Karpas-422 (cell line): ENCODE measurements around the gene PLSCR5. TPM values are rescaled to one million over a fixed set of nuclear protein-coding genes. Genes with fewer than 3 reads are reported as not detected.

Experiments used
- DNase-seq: peaks from one replicate; pipeline ENCODE4 v3.0.0-alpha.2; 2015
- H2AFZ ChIP-seq: fragments of 200-600 bp; sonication (generic); 2 replicates; pipeline ENCODE4 v1.6.1; 2014; ENCODE audit warnings: antibody characterized with exemption, low read length, mixed read lengths
- H3K27ac ChIP-seq: fragments of 200-600 bp; sonication (generic); 2 replicates; pipeline ENCODE4 v1.5.1; 2014; ENCODE audit warnings: mild to moderate bottlenecking, low read length, moderate library complexity
- H3K27me3 ChIP-seq: fragments of 200-600 bp; sonication (generic); 2 replicates; pipeline ENCODE4 v1.6.1; 2014; ENCODE audit warnings: low read length, mixed read lengths
- H3K36me3 ChIP-seq: fragments of 200-600 bp; sonication (generic); 2 replicates; pipeline ENCODE4 v1.6.1; 2014; ENCODE audit warnings: low read length, mixed read lengths; ENCODE audit not compliant: insufficient read depth
- H3K4me1 ChIP-seq: fragments of 200-600 bp; sonication (generic); 2 replicates; pipeline ENCODE4 v1.6.1; 2014; ENCODE audit warnings: mild to moderate bottlenecking, low read length, mixed read lengths
- H3K4me2 ChIP-seq: fragments of 200-600 bp; sonication (generic); 2 replicates; pipeline ENCODE4 v1.6.1; 2014; ENCODE audit warnings: low read length, low read depth, mild to moderate bottlenecking; ENCODE audit not compliant: poor library complexity, severe bottlenecking
- H3K4me3 ChIP-seq: fragments of 200-600 bp; sonication (generic); 2 replicates; pipeline ENCODE4 v1.5.1; 2014; ENCODE audit warnings: mild to moderate bottlenecking, antibody characterized with exemption, low read length, mixed read lengths
- H3K79me2 ChIP-seq: fragments of 200-600 bp; sonication (generic); 2 replicates; pipeline ENCODE4 v1.6.1; 2014; ENCODE audit warnings: mild to moderate bottlenecking, low read length, mixed read lengths
- H3K9ac ChIP-seq: fragments of 200-600 bp; sonication (generic); 2 replicates; pipeline ENCODE4 v1.6.0; 2014; ENCODE audit warnings: low read length
- H3K9me2 ChIP-seq: fragments of 200-600 bp; sonication (generic), shearing (Covaris generic); replicated peaks from 2 replicates; pipeline ENCODE4 v1.6.0; 2014; ENCODE audit warnings: mild to moderate bottlenecking, low read length, moderate library complexity; ENCODE audit not compliant: insufficient read depth
- H3K9me3 ChIP-seq: fragments of 300-700, 200-600 bp; sonication (generic); 2 replicates; pipeline ENCODE4 v1.6.1; 2014; ENCODE audit warnings: low read length, mixed read lengths
- H4K20me1 ChIP-seq: fragments of 200-600 bp; sonication (generic); 2 replicates; pipeline ENCODE4 v1.6.1; 2014; ENCODE audit warnings: mild to moderate bottlenecking, antibody characterized with exemption, low read length, low read depth; ENCODE audit not compliant: insufficient read depth
- total RNA-seq: library from RNA; depleted of rRNA; stranded (reverse); fragments of >200 nt; shearing (Covaris generic); gene quantifications from 2 replicates; pipeline ENCODE4 v1.2.3, GENCODE V29; 2014; ENCODE audit warnings: low replicate concordance; rRNA removed

Gene PLSCR5, protein sequence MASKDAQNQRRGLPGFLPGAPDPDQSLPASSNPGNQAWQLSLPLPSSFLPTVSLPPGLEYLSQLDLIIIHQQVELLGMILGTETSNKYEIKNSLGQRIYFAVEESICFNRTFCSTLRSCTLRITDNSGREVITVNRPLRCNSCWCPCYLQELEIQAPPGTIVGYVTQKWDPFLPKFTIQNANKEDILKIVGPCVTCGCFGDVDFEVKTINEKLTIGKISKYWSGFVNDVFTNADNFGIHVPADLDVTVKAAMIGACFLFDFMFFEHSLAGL
- not detected in 2 replicates for total RNA-seq

GRCh38 chr3:146605106-146605505 is at the start of gene PLSCR5:
PLSCR5 (minus strand) TSS chr3:146605346; CDS start chr3:146605212, 134 bp downstream.
- no peaks in the 10 kb centered on the region for H3K4me1 ChIP-seq
- H3K9me2 ChIP-seq = no peaks in the 10 kb centered on the region
- no peaks in the 10 kb centered on the region for H4K20me1 ChIP-seq
- no peak within 1 kb of the TSS for H2AFZ ChIP-seq
- DNase-seq = no peak
- H3K4me3 ChIP-seq = no peak within 1 kb of the TSS
- no peak within 1 kb of the TSS for H3K27ac ChIP-seq
- H3K4me2 ChIP-seq = no peak within 1 kb of the TSS
- H3K79me2 ChIP-seq = no peaks in the 10 kb centered on the region
- H3K9me3 ChIP-seq = no peaks in the 10 kb centered on the region
- H3K36me3 ChIP-seq = no peaks in the 10 kb centered on the region
- H3K9ac ChIP-seq = no peak within 1 kb of the TSS
- H3K27me3 ChIP-seq = no peaks in the 10 kb centered on the region

DNA sequence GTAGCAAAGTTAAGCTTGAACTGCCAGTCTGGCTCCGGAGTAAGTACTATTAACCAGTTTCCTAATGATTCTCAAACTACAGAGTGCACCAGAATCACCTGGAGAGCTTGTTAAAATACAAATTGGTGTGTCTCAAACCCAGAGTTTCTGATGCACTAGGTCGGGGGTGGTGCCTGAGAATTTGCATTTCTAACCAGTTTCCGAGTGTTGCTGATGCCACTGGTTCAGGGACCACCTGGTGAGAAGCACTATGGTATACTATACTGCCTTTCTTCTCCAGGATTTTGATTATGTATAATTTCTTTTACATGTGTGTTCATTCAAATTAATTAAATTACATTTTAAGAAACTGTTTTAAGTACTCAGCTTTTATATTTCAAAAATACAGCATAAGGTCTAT is 48.8 kb upstream of the PLSCR5 start:
- no peaks in the 10 kb centered on the region for H3K9me2 ChIP-seq
- DNase-seq = no peak
- H2AFZ ChIP-seq = no peak overlapping the region
- no peaks in the 10 kb centered on the region for H3K27me3 ChIP-seq
- no peaks in the 10 kb centered on the region for H3K79me2 ChIP-seq
- no peak overlapping the region for H3K27ac ChIP-seq
- no peaks in the 10 kb centered on the region for H3K9me3 ChIP-seq
- no peak overlapping the region for H3K4me2 ChIP-seq
- no peaks in the 10 kb centered on the region for H3K36me3 ChIP-seq
- H4K20me1 ChIP-seq = no peaks in the 10 kb centered on the region
- H3K4me3 ChIP-seq = no peak overlapping the region
- no peaks in the 10 kb centered on the region for H3K4me1 ChIP-seq
- H3K9ac ChIP-seq = no peak overlapping the region

DNA sequence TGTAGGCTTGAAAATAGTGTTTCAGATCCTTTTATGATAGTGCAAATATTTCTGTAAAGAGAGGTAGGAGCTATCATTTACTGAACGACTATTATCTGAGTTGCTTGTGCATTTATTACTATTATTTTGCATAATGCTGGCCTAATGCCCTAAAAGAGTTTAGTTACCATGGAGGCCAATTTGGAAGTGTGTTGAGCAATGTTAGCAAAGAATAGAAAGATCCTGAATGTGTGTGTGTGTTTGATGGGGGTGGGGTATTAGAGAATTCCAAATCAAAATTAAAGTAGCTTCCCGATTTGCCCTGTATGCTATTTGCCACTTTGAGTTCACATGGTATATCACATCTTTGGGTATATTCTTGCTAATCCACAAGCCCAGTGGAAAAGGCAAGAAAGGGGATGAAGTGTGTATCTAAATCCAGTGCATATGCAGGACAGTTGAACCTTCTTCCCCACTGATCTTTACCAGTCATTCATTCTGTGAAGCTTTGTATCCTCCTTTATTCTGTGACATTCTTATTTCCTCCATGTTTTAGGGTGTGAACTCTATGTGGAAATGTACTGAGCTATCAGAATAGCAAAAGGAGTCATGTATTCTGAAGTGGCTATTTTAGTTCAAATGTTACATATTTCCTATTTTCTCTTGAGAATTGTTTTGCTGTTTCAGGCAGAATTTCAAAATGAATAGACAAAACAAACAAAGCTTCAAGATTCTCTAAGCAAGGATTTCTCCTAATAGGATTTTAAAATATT is 45.7 kb upstream of the PLSCR5 start:
- Histone ChIP-seq H3K36me3 (no peaks in the 10 kb centered on the region), H3K4me3 (no peak overlapping the region), H3K9me2 (no peaks in the 10 kb centered on the region), H3K79me2 (no peaks in the 10 kb centered on the region), H2AFZ (no peak overlapping the region), H3K4me1 (no peaks in the 10 kb centered on the region), H3K9me3 (no peaks in the 10 kb centered on the region), H3K4me2 (no peak overlapping the region), H3K9ac (no peak overlapping the region), H4K20me1 (no peaks in the 10 kb centered on the region), H3K27me3 (no peaks in the 10 kb centered on the region), H3K27ac (no peak overlapping the region)
- no peak for DNase-seq

DNA sequence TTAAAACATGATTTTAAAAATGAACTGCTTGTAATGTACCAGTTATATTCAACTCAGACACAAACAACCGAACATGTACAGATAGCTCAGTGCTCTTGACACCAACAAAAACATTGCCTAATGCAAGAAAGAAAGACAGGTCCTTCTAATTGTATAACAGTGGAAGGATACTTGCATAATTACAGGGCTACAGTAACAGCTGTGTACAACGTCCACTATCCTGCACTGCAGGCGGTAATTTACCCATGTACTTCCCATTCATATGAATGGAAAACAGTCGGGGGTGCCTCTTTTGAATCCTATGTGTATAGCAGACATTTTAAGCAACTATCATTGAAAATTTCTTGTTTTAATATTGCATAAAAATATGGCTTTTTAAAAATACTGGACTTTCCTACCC is 41.1 kb upstream of the PLSCR5 start:
- Histone ChIP-seq H3K9me2 (no peaks in the 10 kb centered on the region), H3K4me3 (no peak overlapping the region), H3K9ac (no peak overlapping the region), H3K79me2 (no peaks in the 10 kb centered on the region), H3K36me3 (no peaks in the 10 kb centered on the region), H3K4me2 (no peak overlapping the region), H3K4me1 (no peaks in the 10 kb centered on the region), H2AFZ (no peak overlapping the region), H3K27me3 (no peaks in the 10 kb centered on the region), H3K27ac (no peak overlapping the region), H4K20me1 (no peaks in the 10 kb centered on the region), H3K9me3 (no peaks in the 10 kb centered on the region)
- no peak for DNase-seq

DNA sequence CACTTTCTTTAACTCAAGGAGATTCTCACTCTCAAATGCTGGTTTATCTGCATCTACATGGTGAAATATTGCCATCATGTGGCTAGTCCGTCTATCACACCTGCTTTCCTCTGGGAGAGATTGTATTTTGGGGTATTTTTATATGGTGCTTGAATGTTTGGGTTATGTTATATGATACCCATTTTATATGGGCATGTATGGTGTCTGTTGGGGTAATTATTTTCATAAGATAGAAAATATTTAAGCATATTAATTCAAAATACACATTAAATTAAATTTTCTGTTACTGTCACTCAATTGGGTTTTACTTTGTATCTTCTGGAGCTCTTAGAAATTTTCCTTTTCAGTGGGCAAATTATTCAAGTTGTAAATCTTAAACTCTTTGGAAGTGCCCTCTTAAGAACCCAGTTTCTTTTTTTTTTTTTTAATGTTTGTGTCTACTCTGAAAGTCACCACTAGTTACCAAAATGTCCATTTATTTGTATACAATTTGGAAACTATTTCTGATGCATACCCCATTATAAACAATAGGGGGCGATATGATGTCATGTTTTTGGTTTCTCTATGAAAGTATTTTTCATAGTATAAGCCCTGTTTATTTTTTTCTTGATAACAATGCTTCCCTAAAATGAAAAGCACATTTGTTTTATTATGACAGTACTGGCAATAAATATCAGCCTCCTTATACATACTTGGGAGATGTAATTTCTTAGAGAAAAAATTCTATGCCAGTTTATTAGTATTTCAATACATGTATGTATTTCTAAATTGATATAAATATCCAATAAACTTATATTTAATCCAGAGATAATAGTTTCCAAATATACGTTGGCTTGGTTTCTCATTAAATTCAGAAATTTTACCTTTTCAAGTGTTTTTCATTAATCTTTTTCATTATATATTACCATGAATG is 36.1 kb upstream of the PLSCR5 start:
- peak; percentile 80 for DNase-seq
- no peak overlapping the region for H2AFZ ChIP-seq

DNA sequence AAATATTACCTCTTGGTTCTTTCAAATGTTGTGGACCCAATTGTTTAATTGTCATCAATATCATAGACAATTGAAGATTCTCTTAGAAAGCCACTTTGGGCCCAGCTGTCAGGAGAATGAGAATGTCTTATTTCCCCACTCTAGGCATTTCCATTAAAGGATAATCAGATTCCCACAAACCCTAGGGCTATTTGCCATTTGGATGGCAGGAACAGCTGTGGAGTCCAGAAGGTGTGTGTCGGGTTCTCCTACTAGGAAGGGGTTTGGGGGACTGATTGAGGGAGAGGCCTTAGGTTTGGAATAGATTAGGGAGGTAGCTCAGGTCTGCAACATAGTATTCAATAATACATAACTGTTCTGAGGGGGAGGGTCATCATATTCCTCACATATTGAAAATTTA is 35.2 kb upstream of the PLSCR5 start:
- Histone ChIP-seq H3K79me2 (no peaks in the 10 kb centered on the region), H3K9me3 (no peaks in the 10 kb centered on the region), H3K27me3 (no peaks in the 10 kb centered on the region), H2AFZ (no peak overlapping the region), H3K9ac (no peak overlapping the region), H3K36me3 (no peaks in the 10 kb centered on the region), H3K4me1 (no peaks in the 10 kb centered on the region), H3K27ac (no peak overlapping the region), H4K20me1 (no peaks in the 10 kb centered on the region), H3K9me2 (no peaks in the 10 kb centered on the region), H3K4me2 (no peak overlapping the region), H3K4me3 (no peak overlapping the region)
- no peak for DNase-seq

More for the DNA sequence above, 36.1 kb upstream of the PLSCR5 start:
- Histone ChIP-seq H3K9me3 (no peaks in the 10 kb centered on the region), H3K9me2 (no peaks in the 10 kb centered on the region), H3K9ac (no peak overlapping the region), H3K27me3 (no peaks in the 10 kb centered on the region), H3K36me3 (no peaks in the 10 kb centered on the region), H4K20me1 (no peaks in the 10 kb centered on the region), H3K4me2 (no peak overlapping the region), H3K27ac (no peak overlapping the region), H3K79me2 (no peaks in the 10 kb centered on the region), H3K4me3 (no peak overlapping the region), H3K4me1 (no peaks in the 10 kb centered on the region)

GRCh38 chr3:146638718-146639117 is 33.6 kb upstream of the PLSCR5 start:
- Histone ChIP-seq H3K9ac (no peak overlapping the region), H4K20me1 (no peaks in the 10 kb centered on the region), H3K4me2 (no peak overlapping the region), H3K9me3 (no peaks in the 10 kb centered on the region), H3K27ac (no peak overlapping the region), H3K4me3 (no peak overlapping the region), H3K9me2 (no peaks in the 10 kb centered on the region), H2AFZ (no peak overlapping the region), H3K36me3 (no peaks in the 10 kb centered on the region), H3K79me2 (no peaks in the 10 kb centered on the region), H3K4me1 (no peaks in the 10 kb centered on the region), H3K27me3 (no peaks in the 10 kb centered on the region)
- DNase-seq = no peak

GRCh38 chr3:146637871-146638270 is 32.7 kb upstream of the PLSCR5 start:
- H3K9ac ChIP-seq = no peak overlapping the region
- no peaks in the 10 kb centered on the region for H3K9me3 ChIP-seq
- no peaks in the 10 kb centered on the region for H4K20me1 ChIP-seq
- H3K9me2 ChIP-seq = no peaks in the 10 kb centered on the region
- H3K36me3 ChIP-seq = no peaks in the 10 kb centered on the region
- H3K4me1 ChIP-seq = no peaks in the 10 kb centered on the region
- H3K4me2 ChIP-seq = no peak overlapping the region
- no peaks in the 10 kb centered on the region for H3K27me3 ChIP-seq
- H3K4me3 ChIP-seq = no peak overlapping the region
- no peak overlapping the region for H3K27ac ChIP-seq
- no peaks in the 10 kb centered on the region for H3K79me2 ChIP-seq
- H2AFZ ChIP-seq = no peak overlapping the region
- no peak for DNase-seq
